Frontal cortex (tissue), 4 donors: ENCODE data around the gene UMAD1. TPM values are rescaled to one million over a fixed set of nuclear protein-coding genes. Genes with fewer than 3 reads are reported as not detected.

Source experiments
- DNase-seq, 2 donors: peaks; one replicate each; pipeline ENCODE4 v3.0.0; 2012; ENCODE audit warnings: low spot score in 2 of 2
- FAIRE-seq: peaks from 2 replicates; lab custom pipeline; 2012; peaks lifted over from hg19 to GRCh38; lab: Jason Lieb, UNC
- total RNA-seq: library from RNA; depleted of rRNA; stranded (reverse); fragments of >200 nt; gene quantifications from one replicate; pipeline ENCODE4 v1.2.3, GENCODE V29; 2014
- donor health status: control.
- donor health status: control.
- donor health status: control.

The UMAD1 gene
- 7.3 TPM for total RNA-seq

DNA sequence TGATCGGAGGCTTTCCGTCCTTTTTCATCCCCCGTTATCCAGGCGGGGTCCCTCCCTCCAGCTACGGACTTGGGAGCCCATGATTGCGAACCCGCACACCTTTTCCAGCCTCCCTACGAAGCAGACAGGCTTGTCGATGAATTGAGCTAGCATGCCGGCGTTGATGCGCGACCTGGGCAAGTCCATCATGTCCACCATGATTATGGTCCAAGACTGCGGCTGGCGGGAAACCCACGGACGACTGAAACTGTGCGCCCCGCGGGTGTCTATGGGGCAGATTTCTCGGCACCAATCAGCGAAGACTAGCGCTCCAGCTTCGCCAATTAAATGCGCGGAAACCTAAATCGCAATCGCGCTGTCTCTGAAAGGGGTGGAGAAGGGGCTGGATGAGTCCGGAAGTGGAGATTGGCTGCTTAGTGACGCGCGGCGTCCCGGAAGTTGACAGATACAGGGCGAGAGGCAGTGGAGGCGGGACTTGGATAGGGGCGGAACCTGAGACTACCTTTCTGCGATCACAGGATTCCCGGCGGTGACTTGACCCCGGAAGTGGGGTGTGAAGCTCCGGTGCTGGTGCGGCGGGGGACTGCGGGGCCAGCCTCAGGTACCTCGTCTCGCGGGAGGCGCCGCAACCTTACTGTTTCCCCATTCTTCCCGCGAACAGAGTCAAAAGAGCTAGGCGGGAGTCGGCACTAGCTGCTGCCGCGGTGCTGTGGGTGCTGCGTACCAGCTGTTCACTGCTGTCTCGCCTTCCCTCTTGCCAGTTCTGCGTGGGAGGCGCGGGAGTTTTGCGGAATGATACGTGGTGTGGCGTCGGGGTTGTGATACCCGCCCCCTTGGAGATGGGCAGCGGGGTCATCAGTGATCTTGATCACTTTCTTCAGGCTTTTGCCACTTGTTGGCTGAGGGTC is at the start of gene UMAD1:
Gene UMAD1, plus strand, starts transcription at position 532 of the 908 bp plus-strand sequence. CDS start 32,620 bp downstream, outside the sequence.
- FAIRE-seq, result peak; percentile 96
- DNase-seq, result peak; percentile 67 to 87

DNA sequence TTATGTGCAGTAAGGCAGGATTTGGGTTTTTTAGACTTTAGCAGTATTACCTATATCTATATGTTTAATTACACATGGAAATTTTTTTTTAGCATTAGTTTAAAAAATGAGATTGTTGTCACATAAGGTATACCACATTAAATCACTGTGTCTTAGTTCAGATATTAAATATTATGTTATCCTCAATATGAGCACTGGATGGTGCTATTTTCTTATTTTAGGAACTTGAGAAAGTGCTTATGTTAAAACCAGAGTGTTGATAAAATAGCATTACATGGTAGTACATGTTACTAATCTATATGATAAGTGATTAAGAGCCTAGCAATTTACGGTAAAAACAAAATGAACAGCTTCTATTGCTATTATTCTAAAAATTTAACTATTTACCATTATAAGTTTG is 45.1 kb upstream of the UMAD1 start:
- FAIRE-seq, result peak; percentile 74
- peak in 1 of 2 donors; percentile 16 for DNase-seq

DNA sequence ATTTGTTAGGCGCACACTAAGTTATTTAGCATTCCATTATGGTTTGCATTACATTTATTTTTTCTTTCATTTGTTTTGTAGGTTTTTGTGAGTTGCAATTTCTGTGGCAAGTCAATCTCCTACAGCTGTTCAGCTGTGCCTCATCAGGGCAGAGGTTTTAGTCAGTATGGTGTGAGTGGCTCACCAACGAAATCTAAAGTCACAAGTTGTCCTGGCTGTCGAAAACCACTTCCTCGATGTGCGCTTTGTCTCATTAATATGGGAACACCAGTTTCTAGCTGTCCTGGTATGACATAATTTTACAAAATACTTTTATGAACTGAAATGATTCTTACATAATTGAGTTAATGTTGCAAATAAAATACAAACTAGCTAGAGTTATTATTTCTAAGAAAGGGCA is 44.4 kb upstream of the UMAD1 start:
- no peak for DNase-seq
- no peak for FAIRE-seq

DNA sequence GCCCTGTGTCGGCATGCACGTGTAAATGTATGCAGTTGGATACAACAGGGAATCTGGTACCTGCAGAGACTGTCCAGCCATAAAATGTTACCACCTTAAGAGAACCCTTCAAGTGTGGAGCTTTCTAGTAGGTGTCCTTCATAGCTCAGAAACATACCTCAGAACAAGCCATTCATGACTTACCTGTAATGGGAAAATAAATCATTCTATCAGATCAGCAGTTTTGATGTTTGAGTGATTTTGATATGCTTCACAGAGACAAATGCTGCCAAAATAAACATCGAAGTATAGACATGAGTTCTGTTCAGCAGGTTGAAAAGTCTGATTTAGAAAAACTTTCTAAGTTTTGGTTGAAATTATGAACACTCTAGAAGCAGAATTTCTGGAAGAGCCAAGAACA is 33.5 kb upstream of the UMAD1 start:
- no peak for FAIRE-seq

DNA sequence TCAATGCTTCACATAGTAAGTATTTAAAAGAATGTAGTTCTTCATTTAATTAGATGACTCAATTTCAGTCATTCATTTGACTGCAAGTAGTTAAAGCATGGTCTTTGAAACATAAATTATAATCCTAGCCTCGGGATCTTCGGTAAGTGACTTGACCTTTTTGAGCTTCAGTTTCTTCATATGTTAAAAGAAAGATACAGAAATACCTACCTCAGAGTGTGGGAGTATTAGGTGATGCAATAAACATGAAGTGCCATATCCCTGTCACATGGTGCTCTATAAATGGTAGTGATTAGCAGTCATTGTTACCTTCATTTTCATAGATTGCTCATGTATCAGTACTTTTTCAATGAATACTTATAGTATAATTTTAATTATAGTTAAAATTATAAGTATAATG is 31.2 kb upstream of the UMAD1 start:
- peak; percentile 30 for FAIRE-seq
- no peak for DNase-seq

More for the DNA sequence above, 33.5 kb upstream of the UMAD1 start:
- no peak for DNase-seq

DNA sequence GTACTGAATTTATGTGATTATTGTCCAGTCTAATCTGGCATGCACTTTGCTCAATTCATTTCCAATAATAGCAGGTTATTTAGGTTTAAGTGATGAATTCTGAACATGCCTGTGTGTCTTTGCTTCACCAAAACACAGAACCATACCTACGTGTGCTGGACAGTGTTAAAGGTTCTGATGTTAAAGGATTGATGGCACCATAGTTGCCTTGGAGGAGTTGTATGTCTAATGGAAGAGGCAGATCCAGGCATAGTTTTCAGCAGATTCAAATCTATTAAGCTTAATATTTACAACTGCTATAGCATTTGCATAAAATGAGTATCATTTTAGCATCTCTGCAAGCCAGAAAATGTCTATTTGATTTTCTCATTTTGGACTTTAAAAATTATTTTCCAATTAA is 28.0 kb upstream of the UMAD1 start:
- no peak for DNase-seq
- FAIRE-seq, result no peak

DNA sequence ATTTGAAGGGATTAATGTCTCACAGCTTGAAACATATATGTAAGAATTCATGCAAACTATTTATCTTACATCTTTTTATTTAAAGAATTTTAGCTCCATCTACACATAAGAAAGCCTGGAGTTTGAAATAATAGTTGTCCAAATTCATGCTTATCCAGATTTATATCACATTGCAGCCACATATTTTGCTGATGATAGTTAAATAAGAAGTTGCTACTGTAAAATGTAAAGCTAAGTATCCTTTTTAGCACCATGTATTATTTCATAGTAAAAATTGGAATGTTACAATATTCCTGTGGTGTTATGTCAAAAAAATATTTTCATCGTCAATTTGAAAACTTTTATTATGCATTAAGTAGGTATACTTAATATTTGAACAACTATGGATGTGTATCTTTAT is 27.3 kb upstream of the UMAD1 start:
- FAIRE-seq (no peak), DNase-seq (no peak)

DNA sequence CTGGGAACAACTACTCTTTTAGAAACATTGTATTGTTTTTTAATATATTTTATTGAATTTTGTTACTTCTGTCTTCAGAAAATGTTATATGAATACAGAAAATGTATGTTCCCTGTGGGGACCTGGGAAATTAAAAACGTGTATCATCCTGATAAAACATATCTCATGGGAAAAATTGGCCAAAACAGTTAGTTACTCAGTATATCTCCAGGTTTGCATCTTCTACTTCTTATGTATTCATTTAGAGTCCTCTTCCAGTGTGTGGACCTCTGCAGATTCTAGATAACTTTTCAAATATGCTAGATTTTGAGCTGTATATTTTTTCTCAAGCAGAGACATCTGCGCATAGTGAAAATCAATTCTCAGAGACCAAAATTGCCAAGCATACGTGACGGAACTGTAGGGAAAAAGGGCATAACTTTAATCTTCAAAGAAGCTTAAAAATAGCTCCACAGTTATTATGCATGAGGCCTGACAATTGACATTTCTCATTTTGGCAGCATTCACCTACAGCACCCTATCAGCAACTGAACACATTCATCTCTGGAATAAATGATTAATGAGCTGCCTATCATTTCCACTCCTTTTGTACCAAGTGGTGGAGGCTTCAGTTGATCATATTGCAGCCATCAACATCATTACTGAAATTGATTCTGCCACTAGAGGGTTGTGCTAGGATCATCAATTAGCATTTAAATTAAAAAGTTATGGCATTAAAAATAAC is 26.4 kb upstream of the UMAD1 start:
- DNase-seq, result no peak

DNA sequence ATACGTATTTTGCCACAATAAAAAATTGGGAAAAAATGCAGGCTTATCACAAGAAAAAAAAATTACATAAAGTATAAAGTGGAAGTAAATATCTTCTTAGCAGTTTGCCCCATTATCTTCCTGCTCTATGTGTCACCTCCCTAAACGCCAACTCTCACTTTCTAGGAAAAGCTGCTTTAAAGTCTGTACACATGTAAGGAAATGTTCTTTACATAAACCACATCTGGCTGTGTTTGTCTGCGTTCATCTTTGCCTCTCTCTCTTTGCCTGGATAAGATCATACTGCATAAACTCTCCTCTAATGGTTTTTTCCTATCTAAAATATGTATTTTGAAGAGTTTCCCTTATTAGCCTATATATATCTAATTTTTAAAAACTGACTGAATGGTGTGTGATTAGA is 23.0 kb upstream of the UMAD1 start:
- DNase-seq (no peak), FAIRE-seq (no peak)

More for the DNA sequence above, 26.4 kb upstream of the UMAD1 start:
- FAIRE-seq, result no peak

DNA sequence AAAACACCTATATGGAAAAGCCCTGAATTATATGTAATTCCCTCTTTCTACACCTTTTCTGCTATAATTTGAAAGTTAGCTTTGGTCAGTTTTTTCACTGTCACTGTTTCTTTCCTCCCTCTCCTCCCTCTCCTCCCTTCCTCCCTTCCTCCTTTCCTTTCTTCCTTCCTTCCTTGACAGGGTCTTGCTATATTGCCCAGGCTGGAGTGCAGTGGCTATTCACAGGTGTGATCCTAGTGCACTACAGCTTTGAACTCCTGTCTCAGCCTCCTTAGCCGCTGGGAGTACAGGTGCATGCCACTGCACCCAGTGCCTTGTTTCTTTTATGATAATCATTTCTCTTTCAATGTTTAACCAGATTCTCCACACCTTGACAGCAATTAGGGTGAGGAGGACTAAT is 22.1 kb upstream of the UMAD1 start:
- FAIRE-seq (no peak), DNase-seq (no peak)

DNA sequence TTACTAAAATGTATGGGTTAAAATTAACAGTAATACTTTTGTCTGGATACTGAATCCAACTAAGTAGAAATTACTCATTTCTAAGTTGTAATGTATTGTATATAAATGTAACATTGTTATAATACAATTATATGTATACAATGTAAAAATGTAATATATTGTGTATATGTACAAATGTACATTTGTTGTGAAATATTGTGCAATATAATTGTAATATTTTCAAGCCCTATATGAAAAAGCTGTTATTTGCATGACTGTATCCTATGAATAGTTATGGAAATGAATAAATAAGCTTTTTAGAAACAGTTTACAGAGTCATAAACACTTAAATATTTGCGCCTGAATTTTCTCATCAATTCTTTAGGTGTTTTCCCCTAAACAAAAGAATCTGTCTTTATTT is 20.3 kb upstream of the UMAD1 start:
- DNase-seq, result no peak
- no peak for FAIRE-seq

DNA sequence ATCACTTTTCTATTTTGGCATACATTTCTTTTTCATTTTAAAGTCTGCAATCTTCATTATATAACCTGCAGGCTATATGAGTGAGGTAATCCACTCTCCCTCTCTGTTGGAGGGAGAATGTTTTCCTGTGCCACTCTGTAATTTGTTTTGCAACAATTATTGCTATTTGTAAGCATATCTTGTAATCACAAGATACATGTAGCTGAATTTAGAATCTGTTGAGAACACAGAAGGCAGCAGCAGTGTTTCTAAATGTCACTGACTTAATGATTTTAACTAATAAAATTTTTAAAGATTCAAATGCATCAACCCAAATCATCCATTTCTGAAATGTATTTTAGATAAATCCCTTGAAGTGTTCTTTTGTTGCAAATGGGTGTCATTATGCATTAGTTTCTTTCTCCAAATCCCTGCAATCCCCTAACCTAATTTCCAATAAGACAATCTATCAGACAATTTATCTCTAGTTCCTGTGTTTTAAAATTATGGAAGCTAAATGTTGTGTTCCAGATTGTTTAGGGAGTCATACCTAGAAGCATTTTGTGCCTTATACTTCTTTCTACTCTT is 19.8 kb upstream of the UMAD1 start:
- FAIRE-seq (no peak), DNase-seq (no peak)

DNA sequence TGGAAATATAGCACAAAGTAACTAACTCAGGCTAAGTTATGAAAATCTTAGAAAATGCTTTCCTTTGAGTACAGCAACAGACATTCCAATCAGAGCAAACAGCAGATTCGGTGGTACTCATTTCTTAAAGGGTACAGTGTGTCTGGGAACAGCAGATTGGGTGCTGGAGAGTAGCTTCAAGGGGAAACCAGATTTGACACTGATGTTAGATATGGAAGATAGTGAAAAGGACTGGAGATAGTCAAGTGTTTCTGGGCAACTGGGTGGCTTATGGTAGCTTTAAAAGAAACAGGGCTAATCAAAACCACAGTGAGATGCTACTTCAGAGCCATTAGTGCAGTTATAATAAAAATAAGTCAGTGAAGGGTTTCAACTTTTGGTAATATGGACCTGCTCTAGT is 12.1 kb upstream of the UMAD1 start:
- no peak for DNase-seq
- FAIRE-seq, result no peak

DNA sequence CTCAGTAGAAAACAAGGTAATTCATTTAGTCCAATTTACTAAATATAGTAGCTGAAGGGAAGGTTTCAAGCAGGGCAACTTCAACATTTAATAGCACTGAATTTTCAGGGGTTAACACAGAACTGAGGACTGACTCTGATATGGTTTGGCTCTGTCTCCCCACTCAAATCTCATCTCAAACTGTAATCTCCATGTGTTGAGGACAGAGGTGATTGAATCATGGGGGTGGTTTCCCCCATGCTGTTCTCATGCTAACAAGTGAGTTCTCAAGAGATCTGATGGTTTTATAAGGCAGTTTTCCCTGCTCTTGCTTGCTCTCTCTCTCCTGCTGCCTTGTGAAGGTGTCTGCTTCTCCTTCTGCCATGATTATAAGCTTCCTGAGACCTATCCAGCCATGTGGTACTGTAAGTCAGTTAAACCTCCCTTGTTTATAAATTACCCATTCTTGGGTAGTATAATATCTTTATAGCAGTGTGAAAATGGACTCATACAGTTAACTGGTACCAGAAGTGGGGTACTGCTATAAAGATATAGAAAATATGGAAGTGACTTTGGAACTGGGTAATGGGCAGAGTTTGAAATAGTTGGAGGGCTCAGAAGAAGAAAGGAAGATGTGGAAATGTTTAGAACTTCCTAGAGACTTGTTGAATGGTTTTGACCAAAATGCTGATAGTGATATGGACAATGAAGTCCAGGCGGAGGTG is 9.8 kb upstream of the UMAD1 start:
- DNase-seq, result no peak
- FAIRE-seq, result no peak

DNA sequence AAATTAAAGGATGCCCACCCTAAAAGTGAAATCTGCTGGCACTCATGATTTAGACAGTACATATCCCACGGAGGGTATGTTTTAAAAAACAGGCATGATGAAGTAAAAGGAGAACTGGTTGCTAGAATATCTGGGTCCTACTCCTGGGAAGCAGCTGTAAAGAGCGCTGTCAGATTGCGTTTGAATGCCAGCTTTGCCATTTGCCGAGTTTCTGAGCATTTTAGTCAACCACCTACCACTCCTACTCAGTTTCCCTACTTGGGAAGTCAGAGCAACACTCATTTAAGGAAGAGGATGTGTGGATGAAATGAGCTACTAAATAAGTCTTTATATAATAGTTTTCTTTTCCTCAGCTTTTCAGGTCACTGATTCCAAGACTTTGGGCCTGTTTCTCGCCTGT is 1.1 kb upstream of the UMAD1 start:
- FAIRE-seq, result no peak

DNA sequence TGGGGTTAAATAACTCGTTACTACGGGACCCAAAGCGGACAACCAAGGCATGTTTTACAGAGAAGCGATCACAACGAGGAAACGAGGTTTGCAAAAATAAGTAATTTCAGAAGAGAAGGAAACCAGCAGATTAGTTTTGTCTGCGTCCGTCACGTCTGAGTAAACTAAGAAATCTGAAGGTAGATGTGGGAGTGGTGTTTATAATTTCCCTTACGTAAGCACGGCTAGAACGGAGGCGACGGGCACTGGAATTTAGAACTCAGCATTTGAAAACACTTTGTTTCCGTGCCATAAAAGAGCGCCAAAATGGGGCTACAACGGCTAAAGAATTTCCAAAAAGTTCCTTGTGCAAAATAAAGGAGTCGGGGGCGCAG is 718 bp upstream of the UMAD1 start:
- FAIRE-seq (no peak), DNase-seq (no peak)

More for the DNA sequence above, 1.1 kb upstream of the UMAD1 start:
- no peak for DNase-seq

DNA sequence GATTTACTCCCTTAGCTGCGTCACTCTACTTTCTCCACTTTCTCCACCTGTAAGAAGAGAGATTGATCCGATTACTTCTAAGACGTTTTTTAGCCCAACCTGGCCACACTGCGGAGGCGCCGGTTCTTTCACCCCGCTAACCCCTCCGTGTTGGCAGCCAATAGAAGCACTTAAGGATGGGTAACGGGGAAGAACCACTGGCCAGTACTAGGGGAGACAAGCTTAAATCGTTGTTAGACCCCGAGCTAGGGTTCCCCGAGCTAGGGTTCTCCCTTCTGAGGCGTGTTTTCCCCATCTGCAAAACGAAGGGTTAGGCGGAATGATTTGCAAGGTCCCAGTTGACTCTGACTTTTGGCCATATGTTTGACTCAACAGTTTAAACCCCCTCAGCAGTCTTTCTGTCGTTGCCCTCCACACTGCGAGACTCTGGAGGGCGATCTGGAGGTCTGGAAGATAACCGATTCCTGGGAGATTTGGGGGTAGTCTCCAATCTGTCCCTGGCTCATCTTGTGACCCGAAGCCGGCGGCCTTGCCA is 644 bp downstream of the UMAD1 start:
- FAIRE-seq, result no peak
- DNase-seq, result no peak

DNA sequence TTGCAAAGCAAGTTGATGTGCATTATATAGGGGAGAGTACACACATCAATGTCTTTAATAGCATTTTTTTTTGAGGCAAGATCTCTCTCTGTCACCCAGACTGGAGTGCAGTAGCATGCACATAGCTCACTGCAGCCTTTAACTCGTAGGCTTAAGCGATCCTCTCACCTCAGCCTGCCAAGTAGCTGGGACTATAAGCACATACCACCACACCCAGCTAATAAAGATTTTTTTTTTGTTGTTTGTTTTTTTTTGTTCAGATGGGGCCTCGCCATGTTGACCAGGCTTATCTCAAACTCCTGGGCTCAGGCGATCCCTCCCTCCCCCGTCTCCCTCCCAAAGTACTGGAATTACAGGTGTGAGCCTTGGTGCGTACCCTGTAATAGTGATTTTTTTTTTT is 1.5 kb downstream of the UMAD1 start:
- DNase-seq (no peak), FAIRE-seq (no peak)

DNA sequence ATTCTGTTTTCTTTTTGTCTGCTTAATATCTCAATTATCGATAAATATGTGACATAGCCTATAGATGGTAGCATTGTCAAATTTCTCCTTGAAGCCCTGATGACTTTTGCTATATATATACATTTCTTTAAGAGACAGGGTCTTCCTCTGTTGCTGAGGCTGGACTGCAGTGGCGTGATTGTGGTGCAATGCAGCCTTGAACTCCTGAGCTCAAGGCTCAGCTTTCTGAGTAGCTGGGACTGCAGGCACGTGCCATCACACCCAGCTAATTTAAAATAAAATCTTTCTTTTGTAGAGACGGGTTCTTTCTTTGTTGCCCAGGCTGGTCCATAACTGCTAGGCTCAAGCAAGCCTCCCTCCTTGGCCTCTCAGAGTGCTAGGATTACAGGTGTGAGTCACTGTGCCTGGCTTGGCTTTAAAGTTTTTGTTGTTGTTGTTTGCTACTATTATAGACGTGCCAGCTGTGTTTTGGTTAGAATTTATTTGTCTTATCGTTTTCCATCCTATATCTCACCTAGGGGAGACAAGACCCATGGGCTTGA is 7.0 kb downstream of the UMAD1 start:
- FAIRE-seq, result no peak

More for the DNA sequence above, 7.0 kb downstream of the UMAD1 start:
- no peak for DNase-seq
